K562 (cell line): ENCODE results near the gene HOXD13. TPM values are rescaled to one million over a fixed set of nuclear protein-coding genes. Genes with fewer than 3 reads are reported as not detected.

Source experiments
- ATAC-seq: fragments of 200-7000 bp; cut with Tn5 transposase; 3 replicates; pipeline ENCODE4 v1.9.1; 2020; ENCODE audit warnings: moderate library complexity
- BruUV-seq: library from RNA; stranded (reverse); fragments of 400-500 nt; replicated peaks from 2 replicates; lab custom pipeline; 2021; lab: Mats Ljungman, UMichigan
- CTCF ChIA-PET: fragments of 300-600 bp; formaldehyde crosslinking; extraction: SDS; loops from one replicate; lab custom pipeline; 2021; ENCODE audit warnings: low intra/inter-chr PET ratio; lab: Yijun Ruan, JAX
- POLR2A ChIA-PET: fragments of 300-600, 350-650 bp; sonication (Branson Sonifier 250); formaldehyde crosslinking; extraction: SDS; loops from one replicate; lab custom pipeline; 2021; ENCODE audit warnings: antibody characterized with exemption, inconsistent platforms; lab: Yijun Ruan, JAX
- DNase-seq, 4 experiments: peaks; one replicate each; pipeline versions ENCODE4 v3.0.0 to v3.0.0-alpha.2; 2011 to 2018; ENCODE audit warnings: low spot score in 3 of 4, mixed read lengths in 3 of 4; ENCODE audit errors: extremely low read depth in 1 of 4
- FAIRE-seq: peaks from 2 replicates; lab custom pipeline; 2011; peaks lifted over from hg19 to GRCh38; lab: Jason Lieb, UNC
- H2AFZ ChIP-seq: 2 replicates; pipeline ENCODE4 v1.6.0; 2011; ENCODE audit warnings: low read depth, low read length, control low read depth, inconsistent platforms
- H3K27ac ChIP-seq: fragments of 200-600 bp; 3 replicates; pipeline ENCODE4 v1.8.0; 2011; ENCODE audit warnings: low read depth, mild to moderate bottlenecking, control low read depth, inconsistent platforms, low read length, moderate library complexity, mixed read lengths; ENCODE audit errors: extremely low read depth
- H3K27me3 ChIP-seq, 2 experiments: fragments of 300-600 bp in 1 of 2; 2 replicates in 1 of 2; 3 replicates in 1 of 2; pipeline versions ENCODE4 v1.6.0 to v1.8.0; 2011; ENCODE audit warnings: inconsistent platforms in 2 of 2, low read length in 2 of 2, mild to moderate bottlenecking in 1 of 2, mixed read lengths in 1 of 2, moderate library complexity in 1 of 2; ENCODE audit not compliant: control insufficient read depth in 2 of 2, insufficient read depth in 2 of 2
- H3K36me3 ChIP-seq: fragments of 300-600 bp; 3 replicates; pipeline ENCODE4 v1.8.0; 2011; ENCODE audit warnings: mild to moderate bottlenecking, low read length, inconsistent platforms; ENCODE audit not compliant: control insufficient read depth, insufficient read depth
- H3K4me1 ChIP-seq, 2 experiments: fragments of 200-600 bp in 1 of 2; replicated peaks in 1 of 2; 2 replicates in 1 of 2; 3 replicates in 1 of 2; pipeline versions ENCODE4 v1.5.1 to v1.8.0; 2011; ENCODE audit warnings: inconsistent platforms in 2 of 2, low read length in 2 of 2, mild to moderate bottlenecking in 1 of 2, mixed read lengths in 1 of 2, moderate library complexity in 1 of 2; ENCODE audit not compliant: control insufficient read depth in 2 of 2, insufficient read depth in 2 of 2
- H3K4me2 ChIP-seq: 2 replicates; pipeline ENCODE4 v1.6.1; 2011; ENCODE audit warnings: low read length, control low read depth, inconsistent platforms, mixed read lengths; ENCODE audit not compliant: insufficient read depth
- H3K4me3 ChIP-seq: fragments of 200-600 bp; sonication (generic), shearing (Covaris generic); 2 replicates; pipeline ENCODE4 v1.5.1; 2016; ENCODE audit warnings: control low read depth, inconsistent platforms
- H3K79me2 ChIP-seq: fragments of 200-600 bp; 3 replicates; pipeline ENCODE4 v1.8.0; 2011; ENCODE audit warnings: low read length, inconsistent platforms; ENCODE audit not compliant: control insufficient read depth, insufficient read depth
- H3K9ac ChIP-seq, 2 experiments: 2 replicates each; pipeline versions ENCODE4 v1.6.0 to v1.6.1; 2011; ENCODE audit warnings: low read depth in 2 of 2, low read length in 2 of 2, control low read depth in 1 of 2, inconsistent platforms in 1 of 2, mild to moderate bottlenecking in 1 of 2, mixed read lengths in 1 of 2; ENCODE audit not compliant: insufficient read depth in 1 of 2
- H3K9me1 ChIP-seq: one replicate; pipeline ENCODE4 v1.6.0; 2011; ENCODE audit warnings: inconsistent platforms, mild to moderate bottlenecking, low read length, moderate library complexity; ENCODE audit not compliant: control insufficient read depth, insufficient read depth
- H3K9me3 ChIP-seq: replicated peaks from 2 replicates; pipeline ENCODE4 v1.5.1; 2011; ENCODE audit warnings: low read depth, low read length, inconsistent platforms; ENCODE audit not compliant: control insufficient read depth, insufficient read depth
- H4K20me1 ChIP-seq: replicated peaks from 2 replicates; pipeline ENCODE4 v1.6.1; 2011; ENCODE audit warnings: low read length, inconsistent platforms, mixed read lengths; ENCODE audit not compliant: control insufficient read depth, insufficient read depth
- AFF1 ChIP-seq, 2 experiments: fragments of 450-650 bp; IDR thresholded peaks; 2 replicates each; pipeline ENCODE4 v1.6.1; 2018; ENCODE audit warnings: mild to moderate bottlenecking in 2 of 2, low read depth in 1 of 2; ENCODE audit not compliant: partially characterized antibody in 2 of 2
- ELF2 ChIP-seq: fragments of 250-450 bp; sonication (Bioruptor Pico); IDR thresholded peaks from 2 replicates; pipeline ENCODE4 v1.5.0; 2021; ENCODE audit warnings: mild to moderate bottlenecking
- ETS2 ChIP-seq: IDR thresholded peaks from 2 replicates; pipeline ENCODE4 v1.6.1; 2016; ENCODE audit warnings: borderline replicate concordance, missing genetic modification characterization, mild to moderate bottlenecking, moderate library complexity, missing compliant biosample characterization; ENCODE audit not compliant: poor library complexity, severe bottlenecking
- HNRNPK ChIP-seq: fragments of 200-400 bp; formaldehyde crosslinking; IDR thresholded peaks from one replicate; pipeline ENCODE4 v1.6.1; 2018; ENCODE audit warnings: mild to moderate bottlenecking, low read depth, low read length; ENCODE audit not compliant: poor library complexity, severe bottlenecking
- KLF1 ChIP-seq: fragments of 450-650 bp; IDR thresholded peaks from 2 replicates; pipeline ENCODE4 v1.6.1; 2016; ENCODE audit warnings: missing genetic modification characterization, missing compliant biosample characterization
- MYBL2 ChIP-seq, 2 experiments: fragments of 450-650 bp in 1 of 2; sonication (generic) in 1 of 2; formaldehyde crosslinking in 1 of 2; IDR thresholded peaks; 2 replicates each; pipeline versions ENCODE4 v1.6.1 to v1.8.1; 2017 to 2022; ENCODE audit warnings: borderline replicate concordance in 1 of 2, inconsistent platforms in 1 of 2, low read depth in 1 of 2, mild to moderate bottlenecking in 1 of 2, missing genetic modification reagents in 1 of 2, moderate library complexity in 1 of 2
- RB1 ChIP-seq: fragments of 450-650 bp; IDR thresholded peaks from 2 replicates; pipeline ENCODE4 v1.6.1; 2017; ENCODE audit warnings: low read depth, mild to moderate bottlenecking
- RBBP5 ChIP-seq: fragments of 200-600 bp; sonication (generic); IDR thresholded peaks from 2 replicates; pipeline ENCODE4 v1.6.1; 2012; ENCODE audit warnings: borderline replicate concordance, mild to moderate bottlenecking, low read length, control low read depth, inconsistent platforms; ENCODE audit not compliant: insufficient read depth, poor library complexity, severe bottlenecking
- SMAD1 ChIP-seq: fragments of 150-350 bp; IDR thresholded peaks from 2 replicates; pipeline ENCODE4 v1.6.1; 2014; ENCODE audit warnings: low read length, low read depth; ENCODE audit not compliant: partially characterized antibody
- SNIP1 ChIP-seq: fragments of 450-650 bp; IDR thresholded peaks from 2 replicates; pipeline ENCODE4 v1.7.1; 2017; ENCODE audit warnings: low read depth, mild to moderate bottlenecking
- TCF3 ChIP-seq: sonication (generic); formaldehyde crosslinking; IDR thresholded peaks from 2 replicates; pipeline ENCODE4 v1.4.0; 2020; ENCODE audit warnings: mild to moderate bottlenecking, missing genetic modification reagents
- ZNF175 ChIP-seq: fragments of 200-800 bp; sonication (Bioruptor generic); IDR thresholded peaks from 2 replicates; pipeline ENCODE4 v1.6.1; 2016; ENCODE audit warnings: low read depth, mild to moderate bottlenecking, missing genetic modification characterization, missing compliant biosample characterization
- ZNF316 ChIP-seq: fragments of 450-650 bp; IDR thresholded peaks from 2 replicates; pipeline ENCODE4 v1.6.1; 2016
- ZNF347 ChIP-seq: fragments of 450-650 bp; formaldehyde crosslinking; IDR thresholded peaks from 2 replicates; pipeline ENCODE4 v1.4.0; 2020; ENCODE audit warnings: low read depth, mild to moderate bottlenecking, moderate library complexity
- ZNF699 ChIP-seq: fragments of 250-450 bp; sonication (Bioruptor Pico); IDR thresholded peaks from 2 replicates; pipeline ENCODE4 v1.8.0; 2021; ENCODE audit warnings: mild to moderate bottlenecking, moderate library complexity; ENCODE audit not compliant: insufficient replicate concordance
- WGBS: fragments of 100-300 bp; shearing (Covaris generic); methylation state at CpG from one replicate; pipeline ENCODE4 v1.1.6; 2016; ENCODE audit warnings: low coverage, mixed read lengths; ENCODE audit not compliant: insufficient coverage; ENCODE audit errors: missing lambda C conversion rate; 5-methylcytosine and 5-hydroxymethylcytosine counted together
- in situ Hi-C: fragments of 300-500 bp; cut with MboI; formaldehyde crosslinking; loops from 4 replicates; pipeline ENCODE4 v1.15.0; 2018; ENCODE audit warnings: inconsistent platforms, mixed read lengths
- intact Hi-C: fragments of 100-400 bp; cut with micrococcal nuclease; formaldehyde crosslinking; loops from 2 replicates; pipeline ENCODE4 v1.14.2; 2022
- polyA plus RNA-seq, 8 experiments: library from polyadenylated mRNA; depleted of rRNA in 4 of 8; stranded (reverse) in 5 of 8; unstranded in 3 of 8; fragments of >200 nt; fragmentation: Nextera tagmentation in 2 of 8; fragmentation: Illumina TruSeq in 1 of 8; extraction: Ambion mirVana in 2 of 8; extraction: Trizol in 1 of 8; gene quantifications; 2 replicates each; pipeline versions ENCODE4 v1.2.1 to v1.2.3, GENCODE V29; 2011 to 2014; ENCODE audit warnings: inconsistent platforms in 1 of 8, missing spikeins in 1 of 8
- total RNA-seq, 7 experiments: library from RNA; depleted of rRNA in 6 of 7; stranded (reverse); fragments of >200 nt in 6 of 7; fragmentation: Illumina TruSeq in 2 of 7; extraction: Trizol in 2 of 7; gene quantifications; 2 replicates each; pipeline versions ENCODE4 v1.2.1 to v1.2.3, GENCODE V29; 2011 to 2021; ENCODE audit warnings: low replicate concordance in 1 of 7
- TF ChIP-seq, protein P1 (sequence below): fragments of 250-450 bp; sonication (Bioruptor Pico); IDR thresholded peaks from 2 replicates; pipeline ENCODE4 v1.6.1; 2021; ENCODE audit warnings: mild to moderate bottlenecking
- TF ChIP-seq, protein P2 (sequence below): sonication (generic); formaldehyde crosslinking; IDR thresholded peaks from 2 replicates; pipeline ENCODE4 v1.8.0; 2022; ENCODE audit warnings: mild to moderate bottlenecking, low read depth, missing genetic modification reagents

The HOXD13 gene
- total and polyA plus RNA-seq, 9 of the 15 experiments (the other 6 are each of a cell fraction or from before 2014, with no cell fraction given) = 0.03 to 0.04 TPM; not detected in 7

GRCh38 chr2:176138526-176138922, 46.0 kb downstream of the HOXD13 start:
- Histone ChIP-seq H3K4me1 (peaks cover 0 to 15% of the 10 kb centered on the region in 2 experiments; a peak in 2 of 5 replicates), H3K36me3 (no peaks in the 10 kb centered on the region), H3K9ac (no peak overlapping the region), H3K4me3 (no peak overlapping the region), H3K9me1 (no peaks in the 10 kb centered on the region), H3K27me3 (peaks cover 29 to 54% of the 10 kb centered on the region in 2 experiments; a peak in 4 of 5 replicates), H3K27ac (no peak overlapping the region), H3K9me3 (no peaks in the 10 kb centered on the region; the same call in 1 of the 2 replicates), H3K79me2 (no peaks in the 10 kb centered on the region), H3K4me2 (no peak overlapping the region), H2AFZ (no peak overlapping the region), H4K20me1 (no peaks in the 10 kb centered on the region)
- in situ Hi-C loops = loop anchor here (25.0 kb wide), 2 partner anchors 674 to 1624 kb away; no protein-coding TSS in a partner anchor
- FAIRE-seq (no peak), DNase-seq (no peak), ATAC-seq (no peak)
- POLR2A ChIA-PET = interaction anchor here (1.9 kb wide), 1 partner anchor 317 kb away, joined by 7 read pairs; no protein-coding TSS in a partner anchor
- CTCF ChIA-PET = interaction anchor here (0.7 kb wide), 1 partner anchor 500 kb away, joined by 7 read pairs; no protein-coding TSS in a partner anchor
- WGBS = 16% methylated on average over 14 of the region's 14 CpGs
- intact Hi-C loops = no loop called here
- BruUV-seq = no TSS peak
- TF ChIP-seq SNIP1 = no peak
- no peak for TF ChIP-seq HNRNPK
- TF ChIP-seq ETS2 (tag) = no peak
- TF ChIP-seq, protein P1, sequence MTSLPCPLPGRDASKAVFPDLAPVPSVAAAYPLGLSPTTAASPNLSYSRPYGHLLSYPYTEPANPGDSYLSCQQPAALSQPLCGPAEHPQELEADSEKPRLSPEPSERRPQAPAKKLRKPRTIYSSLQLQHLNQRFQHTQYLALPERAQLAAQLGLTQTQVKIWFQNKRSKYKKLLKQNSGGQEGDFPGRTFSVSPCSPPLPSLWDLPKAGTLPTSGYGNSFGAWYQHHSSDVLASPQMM (CRISPR knock-in tag) = no peak
- no peak for TF ChIP-seq MYBL2 (IDR thresholded peaks at IDR 0.05; ENCODE audit: low read depth)
- no peak for TF ChIP-seq MYBL2 (CRISPR knock-in tag; IDR thresholded peaks at IDR 0.05; ENCODE audit: borderline replicate concordance)
- TF ChIP-seq RBBP5 = no peak
- TF ChIP-seq ZNF347 = no peak
- TF ChIP-seq TCF3 = no peak
- TF ChIP-seq ZNF699 (CRISPR knock-in tag) = no peak
- TF ChIP-seq AFF1 (IDR thresholded peaks at IDR 0.05; ENCODE audit: low read depth in 1 of 2, partially characterized antibody in 2 of 2) = no peak
- TF ChIP-seq RB1 = no peak
- TF ChIP-seq ZNF175 (CRISPR knock-in tag) = no peak
- no peak for TF ChIP-seq ZNF316
- no peak for TF ChIP-seq SMAD1
- TF ChIP-seq ELF2 (CRISPR knock-in tag) = no peak
- TF ChIP-seq, protein P2, sequence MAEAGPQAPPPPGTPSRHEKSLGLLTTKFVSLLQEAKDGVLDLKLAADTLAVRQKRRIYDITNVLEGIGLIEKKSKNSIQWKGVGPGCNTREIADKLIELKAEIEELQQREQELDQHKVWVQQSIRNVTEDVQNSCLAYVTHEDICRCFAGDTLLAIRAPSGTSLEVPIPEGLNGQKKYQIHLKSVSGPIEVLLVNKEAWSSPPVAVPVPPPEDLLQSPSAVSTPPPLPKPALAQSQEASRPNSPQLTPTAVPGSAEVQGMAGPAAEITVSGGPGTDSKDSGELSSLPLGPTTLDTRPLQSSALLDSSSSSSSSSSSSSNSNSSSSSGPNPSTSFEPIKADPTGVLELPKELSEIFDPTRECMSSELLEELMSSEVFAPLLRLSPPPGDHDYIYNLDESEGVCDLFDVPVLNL (CRISPR knock-in tag) = no peak
- no peak for TF ChIP-seq KLF1 (tag)
